SK-N-SH (cell line): ENCODE results near the gene DOK4. TPM values are rescaled to one million over a fixed set of nuclear protein-coding genes. Genes with fewer than 3 reads are reported as not detected.

ENCODE experiments used
- CHD2 ChIP-seq: fragments of 150-350 bp; IDR thresholded peaks from 2 replicates; pipeline ENCODE4 v1.6.1; 2018; ENCODE audit warnings: low read length; ENCODE audit not compliant: partially characterized antibody
- ELF1 ChIP-seq: IDR thresholded peaks from 2 replicates; pipeline ENCODE4 v1.4.0; 2012
- EP300 ChIP-seq, 2 experiments: IDR thresholded peaks; 2 replicates each; pipeline versions ENCODE4 v1.4.0 to v1.6.1; 2012; ENCODE audit warnings: borderline replicate concordance in 1 of 2, low read depth in 1 of 2, low read length in 1 of 2
- EZH2phosphoT487 ChIP-seq: fragments of 200-600 bp; sonication (generic); IDR thresholded peaks from 2 replicates; pipeline ENCODE4 v1.6.1; 2017; ENCODE audit warnings: low read depth, mixed run types, mild to moderate bottlenecking, antibody characterized with exemption, moderate library complexity, borderline replicate concordance
- FOSL2 ChIP-seq: IDR thresholded peaks from 2 replicates; pipeline ENCODE4 v1.4.0; 2012; ENCODE audit warnings: low read depth, mild to moderate bottlenecking, moderate library complexity, borderline replicate concordance
- FOXJ3 ChIP-seq: sonication (generic); formaldehyde crosslinking; IDR thresholded peaks from 2 replicates; pipeline ENCODE4 v1.5.1; 2020; ENCODE audit warnings: mild to moderate bottlenecking, missing genetic modification reagents
- GABPA ChIP-seq: IDR thresholded peaks from 2 replicates; pipeline ENCODE4 v1.4.0; 2012; ENCODE audit warnings: low read depth, mild to moderate bottlenecking
- IRF3 ChIP-seq: fragments of 150-350 bp; IDR thresholded peaks from 2 replicates; pipeline ENCODE4 v1.6.1; 2016; ENCODE audit warnings: mild to moderate bottlenecking, low read depth, low read length
- JUND ChIP-seq: IDR thresholded peaks from 2 replicates; pipeline ENCODE4 v1.4.0; 2012
- MXI1 ChIP-seq: IDR thresholded peaks from 2 replicates; pipeline ENCODE4 v1.6.1; 2012; ENCODE audit warnings: mild to moderate bottlenecking, low read depth, low read length, improper control_type of control experiment
- POLR2AphosphoS5 ChIP-seq: IDR thresholded peaks from 2 replicates; pipeline ENCODE4 v1.6.1; 2012; ENCODE audit warnings: low read depth, low read length
- RAD21 ChIP-seq: IDR thresholded peaks from 2 replicates; pipeline ENCODE4 v1.6.1; 2012; ENCODE audit warnings: mild to moderate bottlenecking, low read length
- RCOR1 ChIP-seq: fragments of 150-350 bp; IDR thresholded peaks from 2 replicates; pipeline ENCODE4 v1.6.1; 2017; ENCODE audit warnings: antibody characterized with exemption, low read length
- RFX5 ChIP-seq: IDR thresholded peaks from 2 replicates; pipeline ENCODE4 v1.6.1; 2012; ENCODE audit warnings: mild to moderate bottlenecking, improper control_type of control experiment, low read length
- RXRA ChIP-seq: IDR thresholded peaks from 2 replicates; pipeline ENCODE4 v1.4.0; 2012; ENCODE audit warnings: low read depth, mild to moderate bottlenecking, borderline replicate concordance
- SIN3A ChIP-seq: IDR thresholded peaks from 2 replicates; pipeline ENCODE4 v1.6.1; 2012; ENCODE audit warnings: low read depth, mild to moderate bottlenecking, low read length, moderate library complexity, borderline replicate concordance
- SMC3 ChIP-seq: IDR thresholded peaks from 2 replicates; pipeline ENCODE4 v1.6.1; 2012; ENCODE audit warnings: low read depth, low read length, improper control_type of control experiment
- TAF1 ChIP-seq: IDR thresholded peaks from 2 replicates; pipeline ENCODE4 v1.6.1; 2012; ENCODE audit warnings: low read depth, mild to moderate bottlenecking, low read length, moderate library complexity, borderline replicate concordance
- YY1 ChIP-seq: IDR thresholded peaks from 2 replicates; pipeline ENCODE4 v1.4.0; 2012; ENCODE audit warnings: low read depth, mild to moderate bottlenecking
- polyA plus RNA-seq, 3 experiments: library from polyadenylated mRNA; depleted of rRNA; stranded (reverse); fragments of >200 nt; gene quantifications; 2 replicates each; pipeline ENCODE4 v1.2.3, GENCODE V29; 2012
- TF ChIP-seq, protein P1 (sequence below): IDR thresholded peaks from 2 replicates; pipeline ENCODE4 v1.4.0; 2012; ENCODE audit warnings: low read depth, borderline replicate concordance
- TF ChIP-seq, protein P2 (sequence below): IDR thresholded peaks from 2 replicates; pipeline ENCODE4; 2012
- TF ChIP-seq, protein P3 (sequence below): IDR thresholded peaks from 2 replicates; pipeline ENCODE4 v1.6.1; 2012; ENCODE audit warnings: mild to moderate bottlenecking, low read depth, low read length, moderate library complexity
- TF ChIP-seq, protein P4 (sequence below): fragments of 150-350 bp; IDR thresholded peaks from 2 replicates; pipeline ENCODE4 v1.6.1; 2017; ENCODE audit warnings: antibody characterized with exemption, low read length, low read depth, borderline replicate concordance

DOK4 gene
- polyA plus RNA-seq, 1 of the 3 experiments (the other 2 are of a cell fraction) = 28.4 TPM

DNA sequence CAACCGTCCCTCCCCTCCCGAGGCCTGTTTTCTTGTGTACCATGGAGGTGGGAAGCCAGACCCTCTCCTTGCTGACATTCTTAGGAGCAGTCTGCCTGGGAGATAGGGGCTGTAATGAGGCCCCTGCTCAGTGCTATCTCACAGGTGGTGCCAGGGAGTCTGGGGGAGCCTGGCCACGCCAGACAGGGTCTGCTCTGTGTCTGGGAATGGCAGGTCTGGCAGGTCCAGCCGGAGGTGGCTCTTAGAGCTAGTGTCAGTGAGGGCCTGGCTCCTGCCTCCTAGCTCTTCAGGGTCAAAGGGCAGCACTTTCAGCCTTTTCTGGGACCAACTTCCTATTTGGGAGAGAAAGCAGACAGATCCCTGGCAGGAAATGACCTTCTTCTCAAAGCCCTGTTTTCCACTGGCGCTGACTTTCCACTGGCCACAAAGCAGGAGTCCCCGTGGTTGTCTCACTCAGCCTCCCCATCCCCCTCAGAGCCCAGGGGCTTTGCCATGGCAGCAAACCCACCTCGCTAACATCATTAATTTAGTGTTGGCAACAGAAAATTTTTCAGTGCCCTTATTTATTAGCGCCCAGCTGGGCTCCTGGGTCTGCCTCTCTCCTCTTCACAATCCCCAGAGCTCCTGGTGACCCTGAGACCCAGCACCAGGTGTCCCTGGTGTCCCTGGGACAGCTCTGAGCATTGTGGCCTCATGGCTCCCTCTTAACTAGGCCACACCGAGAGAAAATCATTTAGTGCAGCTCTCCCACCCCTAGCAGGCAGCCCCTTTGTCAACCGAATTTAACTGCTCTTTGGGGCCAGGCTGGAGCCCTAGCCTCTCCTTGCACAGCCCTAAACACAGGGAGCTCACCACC lies 24.0 kb upstream of the DOK4 start (continued):
- TF ChIP-seq IRF3 = no peak
- TF ChIP-seq RXRA = no peak
- no peak for TF ChIP-seq GABPA
- no peak for TF ChIP-seq ELF1
- peak in 1 of 2 experiments; percentile 98; a peak in 2 of 4 replicates for TF ChIP-seq EP300 (IDR thresholded peaks at IDR 0.05; ENCODE audit: borderline replicate concordance in 1 of 2, low read depth in 1 of 2, low read length in 1 of 2)
- TF ChIP-seq JUND = no peak
- TF ChIP-seq RAD21 = peak; percentile 23; the same call in 1 of the 2 replicates
- TF ChIP-seq FOXJ3 (CRISPR knock-in tag) = peak; percentile 99
- TF ChIP-seq, protein P1, sequence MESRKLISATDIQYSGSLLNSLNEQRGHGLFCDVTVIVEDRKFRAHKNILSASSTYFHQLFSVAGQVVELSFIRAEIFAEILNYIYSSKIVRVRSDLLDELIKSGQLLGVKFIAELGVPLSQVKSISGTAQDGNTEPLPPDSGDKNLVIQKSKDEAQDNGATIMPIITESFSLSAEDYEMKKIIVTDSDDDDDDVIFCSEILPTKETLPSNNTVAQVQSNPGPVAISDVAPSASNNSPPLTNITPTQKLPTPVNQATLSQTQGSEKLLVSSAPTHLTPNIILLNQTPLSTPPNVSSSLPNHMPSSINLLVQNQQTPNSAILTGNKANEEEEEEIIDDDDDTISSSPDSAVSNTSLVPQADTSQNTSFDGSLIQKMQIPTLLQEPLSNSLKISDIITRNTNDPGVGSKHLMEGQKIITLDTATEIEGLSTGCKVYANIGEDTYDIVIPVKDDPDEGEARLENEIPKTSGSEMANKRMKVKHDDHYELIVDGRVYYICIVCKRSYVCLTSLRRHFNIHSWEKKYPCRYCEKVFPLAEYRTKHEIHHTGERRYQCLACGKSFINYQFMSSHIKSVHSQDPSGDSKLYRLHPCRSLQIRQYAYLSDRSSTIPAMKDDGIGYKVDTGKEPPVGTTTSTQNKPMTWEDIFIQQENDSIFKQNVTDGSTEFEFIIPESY = no peak
- no peak for TF ChIP-seq SIN3A
- peak; percentile 64 for TF ChIP-seq CHD2
- TF ChIP-seq POLR2AphosphoS5 = peak; percentile 19; the same call in 1 of the 2 replicates
- TF ChIP-seq, protein P2, sequence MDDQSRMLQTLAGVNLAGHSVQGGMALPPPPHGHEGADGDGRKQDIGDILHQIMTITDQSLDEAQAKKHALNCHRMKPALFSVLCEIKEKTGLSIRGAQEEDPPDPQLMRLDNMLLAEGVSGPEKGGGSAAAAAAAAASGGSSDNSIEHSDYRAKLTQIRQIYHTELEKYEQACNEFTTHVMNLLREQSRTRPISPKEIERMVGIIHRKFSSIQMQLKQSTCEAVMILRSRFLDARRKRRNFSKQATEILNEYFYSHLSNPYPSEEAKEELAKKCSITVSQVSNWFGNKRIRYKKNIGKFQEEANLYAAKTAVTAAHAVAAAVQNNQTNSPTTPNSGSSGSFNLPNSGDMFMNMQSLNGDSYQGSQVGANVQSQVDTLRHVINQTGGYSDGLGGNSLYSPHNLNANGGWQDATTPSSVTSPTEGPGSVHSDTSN = no peak
- no peak for TF ChIP-seq YY1
- no peak for TF ChIP-seq FOSL2
- TF ChIP-seq, protein P3, sequence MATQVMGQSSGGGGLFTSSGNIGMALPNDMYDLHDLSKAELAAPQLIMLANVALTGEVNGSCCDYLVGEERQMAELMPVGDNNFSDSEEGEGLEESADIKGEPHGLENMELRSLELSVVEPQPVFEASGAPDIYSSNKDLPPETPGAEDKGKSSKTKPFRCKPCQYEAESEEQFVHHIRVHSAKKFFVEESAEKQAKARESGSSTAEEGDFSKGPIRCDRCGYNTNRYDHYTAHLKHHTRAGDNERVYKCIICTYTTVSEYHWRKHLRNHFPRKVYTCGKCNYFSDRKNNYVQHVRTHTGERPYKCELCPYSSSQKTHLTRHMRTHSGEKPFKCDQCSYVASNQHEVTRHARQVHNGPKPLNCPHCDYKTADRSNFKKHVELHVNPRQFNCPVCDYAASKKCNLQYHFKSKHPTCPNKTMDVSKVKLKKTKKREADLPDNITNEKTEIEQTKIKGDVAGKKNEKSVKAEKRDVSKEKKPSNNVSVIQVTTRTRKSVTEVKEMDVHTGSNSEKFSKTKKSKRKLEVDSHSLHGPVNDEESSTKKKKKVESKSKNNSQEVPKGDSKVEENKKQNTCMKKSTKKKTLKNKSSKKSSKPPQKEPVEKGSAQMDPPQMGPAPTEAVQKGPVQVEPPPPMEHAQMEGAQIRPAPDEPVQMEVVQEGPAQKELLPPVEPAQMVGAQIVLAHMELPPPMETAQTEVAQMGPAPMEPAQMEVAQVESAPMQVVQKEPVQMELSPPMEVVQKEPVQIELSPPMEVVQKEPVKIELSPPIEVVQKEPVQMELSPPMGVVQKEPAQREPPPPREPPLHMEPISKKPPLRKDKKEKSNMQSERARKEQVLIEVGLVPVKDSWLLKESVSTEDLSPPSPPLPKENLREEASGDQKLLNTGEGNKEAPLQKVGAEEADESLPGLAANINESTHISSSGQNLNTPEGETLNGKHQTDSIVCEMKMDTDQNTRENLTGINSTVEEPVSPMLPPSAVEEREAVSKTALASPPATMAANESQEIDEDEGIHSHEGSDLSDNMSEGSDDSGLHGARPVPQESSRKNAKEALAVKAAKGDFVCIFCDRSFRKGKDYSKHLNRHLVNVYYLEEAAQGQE = no peak
- no peak for TF ChIP-seq TAF1
- TF ChIP-seq SMC3 = no peak; the same call in 1 of the 2 replicates
- no peak; the same call in 1 of the 2 replicates for TF ChIP-seq RFX5
- no peak for TF ChIP-seq EZH2phosphoT487
- TF ChIP-seq MXI1 = 0 out of 2 replicates have a peak, but pooled peaks have one; percentile 13
- TF ChIP-seq, protein P4, sequence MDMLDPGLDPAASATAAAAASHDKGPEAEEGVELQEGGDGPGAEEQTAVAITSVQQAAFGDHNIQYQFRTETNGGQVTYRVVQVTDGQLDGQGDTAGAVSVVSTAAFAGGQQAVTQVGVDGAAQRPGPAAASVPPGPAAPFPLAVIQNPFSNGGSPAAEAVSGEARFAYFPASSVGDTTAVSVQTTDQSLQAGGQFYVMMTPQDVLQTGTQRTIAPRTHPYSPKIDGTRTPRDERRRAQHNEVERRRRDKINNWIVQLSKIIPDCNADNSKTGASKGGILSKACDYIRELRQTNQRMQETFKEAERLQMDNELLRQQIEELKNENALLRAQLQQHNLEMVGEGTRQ = no peak
- peak; percentile 90 for TF ChIP-seq RCOR1
